ENCODE data around the gene PASK. TPM values are rescaled to one million over a fixed set of nuclear protein-coding genes. Genes with fewer than 3 reads are reported as not detected.

Gene PASK
- total and polyA plus RNA-seq, 4 donors = 0.63 to 8.7 (median 3.3) TPM

DNA sequence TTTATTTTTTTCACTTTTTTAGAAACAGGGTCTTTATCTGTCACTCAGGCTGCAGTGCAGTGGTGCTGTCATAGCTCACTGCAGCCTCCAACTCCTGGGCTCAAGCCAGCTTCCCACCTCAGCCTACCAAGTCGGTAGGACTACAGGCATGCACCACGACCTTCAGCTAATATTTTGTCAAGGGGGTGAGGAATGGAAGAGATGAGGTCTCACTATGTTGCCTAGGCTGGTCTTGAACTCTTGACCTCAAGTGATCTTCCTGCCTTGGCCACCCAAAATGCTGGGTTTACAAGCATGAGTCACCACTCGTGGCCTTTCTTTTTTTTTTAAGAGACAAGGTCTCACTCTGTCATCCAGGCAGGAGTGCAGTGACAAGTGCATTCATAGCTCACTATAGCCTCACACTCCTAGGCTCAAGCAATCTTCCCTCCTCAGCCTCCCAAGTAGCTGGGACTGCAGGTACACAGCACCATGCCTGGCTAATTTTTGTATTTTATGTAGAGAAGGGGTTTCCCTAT is 14.4 kb upstream of the PASK start:
- Histone ChIP-seq H3K4me1 (ENCODE audit: control insufficient read depth in 1 of 2, insufficient read depth in 2 of 2, low read length in 2 of 2) (peaks cover 0 to 1% of the 10 kb centered on the region in 2 donors), H3K27me3 (ENCODE audit: control insufficient read depth in 1 of 2, insufficient read depth in 2 of 2, low read length in 1 of 2) (no peaks in the 10 kb centered on the region), H3K9me3 (ENCODE audit: control insufficient read depth, low read length) (no peaks in the 10 kb centered on the region), H3K27ac (ENCODE audit: low read depth in 1 of 2, low read length in 2 of 2) (no peak overlapping the region), H3K36me3 (ENCODE audit: control insufficient read depth in 1 of 2, insufficient read depth in 2 of 2, low read length in 1 of 2) (peaks cover 6 to 9% of the 10 kb centered on the region in 2 donors), H3K4me3 (ENCODE audit: low read length in 2 of 2) (no peak overlapping the region)
- 75 to 78% methylated on average over 3 of the region's 3 CpGs for WGBS, 2 donors
- intact Hi-C loops (cut with DNase I) = no loop called here
- ATAC-seq (ENCODE audit: low FRiP score) = no peak
- DNase-seq = peak in 1 of 2 donors; percentile 7

DNA sequence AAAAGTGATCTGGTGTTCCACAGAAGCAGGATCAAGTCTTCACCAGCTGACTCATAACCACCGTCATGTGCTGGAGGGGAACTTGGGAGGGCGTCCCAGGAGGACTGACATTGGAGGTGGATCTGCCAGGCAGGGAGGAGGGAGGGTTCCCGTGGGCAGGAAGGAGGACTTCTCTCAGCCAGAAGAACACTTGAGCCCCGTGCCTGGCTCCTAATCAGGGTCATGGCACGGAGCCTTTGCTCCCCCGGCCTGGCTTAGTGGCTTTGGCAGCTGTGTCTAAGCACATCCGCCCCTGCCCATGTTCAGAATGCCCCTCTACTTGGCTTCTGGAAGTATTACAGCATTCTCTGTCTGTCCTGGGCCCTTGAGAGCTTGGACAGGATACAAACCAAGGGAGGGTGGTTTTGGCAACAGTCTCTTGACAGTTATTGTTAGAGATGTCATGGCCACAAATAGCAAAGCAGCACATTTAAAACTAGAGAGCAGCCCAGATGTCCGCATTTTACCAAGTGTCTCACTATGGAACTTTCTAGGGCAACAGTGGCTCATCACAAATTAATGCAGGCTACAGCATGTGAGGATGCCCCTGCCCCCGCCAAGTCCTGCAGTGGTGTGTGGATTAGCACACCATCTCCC is 12.5 kb upstream of the PASK start:
- peaks cover 0 to 1% of the 10 kb centered on the region in 2 donors for H3K4me1 ChIP-seq (ENCODE audit: control insufficient read depth in 1 of 2, insufficient read depth in 2 of 2, low read length in 2 of 2)
- H3K36me3 ChIP-seq (ENCODE audit: control insufficient read depth in 1 of 2, insufficient read depth in 2 of 2, low read length in 1 of 2) = peaks cover 6 to 10% of the 10 kb centered on the region in 2 donors
- no peaks in the 10 kb centered on the region for H3K9me3 ChIP-seq (ENCODE audit: control insufficient read depth, low read length)
- H3K4me3 ChIP-seq (ENCODE audit: low read length in 2 of 2) = no peak overlapping the region
- H3K27ac ChIP-seq (ENCODE audit: low read depth in 1 of 2, low read length in 2 of 2) = peak overlapping the region in 1 of 2 donors; percentile 30
- 19 to 24% methylated on average over 9 of the region's 9 CpGs for WGBS, 2 donors
- no peaks in the 10 kb centered on the region for H3K27me3 ChIP-seq (ENCODE audit: control insufficient read depth in 1 of 2, insufficient read depth in 2 of 2, low read length in 1 of 2)
- DNase-seq (peak; percentile 76 to 89), ATAC-seq (ENCODE audit: low FRiP score) (peak; percentile 83)
- intact Hi-C loops (cut with DNase I) = no loop called here

DNA sequence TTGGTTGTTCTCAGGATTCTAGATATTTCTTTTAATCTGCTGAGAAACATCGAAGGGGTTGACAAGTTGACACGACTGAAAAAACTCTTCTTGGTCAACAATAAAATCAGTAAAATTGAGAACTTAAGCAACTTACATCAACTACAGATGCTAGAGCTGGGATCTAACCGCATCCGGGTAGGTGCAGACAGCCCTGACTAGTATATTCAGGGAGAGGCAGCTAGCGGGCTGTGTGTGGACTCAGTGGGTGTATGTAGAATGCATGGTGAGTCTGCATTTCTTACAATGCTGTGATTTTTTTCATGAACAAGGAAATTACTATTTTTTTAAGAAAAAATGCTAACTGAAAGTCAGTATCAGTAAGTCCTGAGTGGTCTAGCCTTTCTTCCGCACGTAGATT is 11.0 kb upstream of the PASK start:
- ATAC-seq (ENCODE audit: low FRiP score) = no peak
- Histone ChIP-seq H3K4me1 (ENCODE audit: control insufficient read depth in 1 of 2, insufficient read depth in 2 of 2, low read length in 2 of 2) (peaks cover 0 to 1% of the 10 kb centered on the region in 2 donors), H3K9me3 (ENCODE audit: control insufficient read depth, low read length) (no peaks in the 10 kb centered on the region), H3K27ac (ENCODE audit: low read depth in 1 of 2, low read length in 2 of 2) (no peak overlapping the region), H3K4me3 (ENCODE audit: low read length in 2 of 2) (no peak overlapping the region), H3K27me3 (ENCODE audit: control insufficient read depth in 1 of 2, insufficient read depth in 2 of 2, low read length in 1 of 2) (no peaks in the 10 kb centered on the region), H3K36me3 (ENCODE audit: control insufficient read depth in 1 of 2, insufficient read depth in 2 of 2, low read length in 1 of 2) (peaks cover 5 to 6% of the 10 kb centered on the region in 2 donors)
- intact Hi-C loops (cut with DNase I) = no loop called here
- WGBS, 2 donors = 96 to 97% methylated on average over 7 of the region's 7 CpGs
- DNase-seq = no peak

DNA sequence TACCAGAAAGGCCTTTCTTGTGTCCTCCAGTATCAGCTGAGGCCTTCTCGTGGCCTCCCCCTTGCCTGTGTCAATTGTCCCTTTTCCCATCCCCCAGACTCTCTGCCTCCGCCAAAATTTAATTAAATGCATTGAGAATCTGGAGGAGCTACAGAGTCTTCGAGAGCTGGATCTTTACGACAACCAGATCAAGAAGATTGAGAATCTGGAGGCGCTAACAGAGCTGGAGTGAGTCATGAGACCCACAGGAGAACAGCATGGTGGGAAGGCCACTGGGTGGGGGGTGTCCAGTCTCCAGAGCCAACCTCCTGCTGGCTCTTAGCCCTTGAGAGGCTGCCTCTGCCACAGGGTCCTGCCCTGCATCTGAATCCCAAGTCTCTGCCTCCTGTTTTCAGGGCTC is 9.8 kb upstream of the PASK start:
- WGBS, 2 donors = 97% methylated on average over 5 of the region's 5 CpGs
- Histone ChIP-seq H3K4me1 (ENCODE audit: control insufficient read depth in 1 of 2, insufficient read depth in 2 of 2, low read length in 2 of 2) (peaks cover 0 to 1% of the 10 kb centered on the region in 2 donors), H3K9me3 (ENCODE audit: control insufficient read depth, low read length) (no peaks in the 10 kb centered on the region), H3K27me3 (ENCODE audit: control insufficient read depth in 1 of 2, insufficient read depth in 2 of 2, low read length in 1 of 2) (no peaks in the 10 kb centered on the region), H3K36me3 (ENCODE audit: control insufficient read depth in 1 of 2, insufficient read depth in 2 of 2, low read length in 1 of 2) (peaks cover 4 to 5% of the 10 kb centered on the region in 2 donors), H3K27ac (ENCODE audit: low read depth in 1 of 2, low read length in 2 of 2) (no peak overlapping the region), H3K4me3 (ENCODE audit: low read length in 2 of 2) (no peak overlapping the region)
- ATAC-seq (ENCODE audit: low FRiP score) = no peak
- peak in 1 of 2 donors; percentile 13 for DNase-seq
- intact Hi-C loops (cut with DNase I) = no loop called here

DNA sequence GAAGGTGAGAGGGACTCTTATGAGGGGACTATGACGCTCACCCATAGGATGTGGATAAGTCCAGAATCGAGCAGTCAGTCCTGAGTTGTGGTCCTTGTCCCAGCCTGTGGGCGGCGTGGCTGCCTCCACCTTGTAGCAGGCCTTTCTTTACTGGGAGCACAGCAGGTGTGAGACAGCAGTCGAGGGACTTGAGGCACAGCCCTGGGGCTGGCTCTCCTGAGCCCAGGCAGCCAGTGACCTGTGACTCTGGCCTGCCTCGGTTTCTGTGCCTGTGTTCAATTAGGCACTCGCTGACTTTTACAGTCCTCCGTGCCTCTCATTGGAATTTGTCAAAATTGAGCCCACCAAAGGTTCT is 9.3 kb upstream of the PASK start:
- no peak for DNase-seq
- H3K27ac ChIP-seq (ENCODE audit: low read depth in 1 of 2, low read length in 2 of 2) = no peak overlapping the region
- H3K4me1 ChIP-seq (ENCODE audit: control insufficient read depth in 1 of 2, insufficient read depth in 2 of 2, low read length in 2 of 2) = peaks cover 0 to 1% of the 10 kb centered on the region in 2 donors
- no peaks in the 10 kb centered on the region for H3K27me3 ChIP-seq (ENCODE audit: control insufficient read depth in 1 of 2, insufficient read depth in 2 of 2, low read length in 1 of 2)
- no peaks in the 10 kb centered on the region for H3K9me3 ChIP-seq (ENCODE audit: control insufficient read depth, low read length)
- ATAC-seq (ENCODE audit: low FRiP score) = no peak
- intact Hi-C loops (cut with DNase I) = no loop called here
- H3K36me3 ChIP-seq (ENCODE audit: control insufficient read depth in 1 of 2, insufficient read depth in 2 of 2, low read length in 1 of 2) = peaks cover 0 to 5% of the 10 kb centered on the region in 2 donors
- H3K4me3 ChIP-seq (ENCODE audit: low read length in 2 of 2) = no peak overlapping the region
- WGBS, 2 donors = 83 to 89% methylated on average over 8 of the region's 8 CpGs

DNA sequence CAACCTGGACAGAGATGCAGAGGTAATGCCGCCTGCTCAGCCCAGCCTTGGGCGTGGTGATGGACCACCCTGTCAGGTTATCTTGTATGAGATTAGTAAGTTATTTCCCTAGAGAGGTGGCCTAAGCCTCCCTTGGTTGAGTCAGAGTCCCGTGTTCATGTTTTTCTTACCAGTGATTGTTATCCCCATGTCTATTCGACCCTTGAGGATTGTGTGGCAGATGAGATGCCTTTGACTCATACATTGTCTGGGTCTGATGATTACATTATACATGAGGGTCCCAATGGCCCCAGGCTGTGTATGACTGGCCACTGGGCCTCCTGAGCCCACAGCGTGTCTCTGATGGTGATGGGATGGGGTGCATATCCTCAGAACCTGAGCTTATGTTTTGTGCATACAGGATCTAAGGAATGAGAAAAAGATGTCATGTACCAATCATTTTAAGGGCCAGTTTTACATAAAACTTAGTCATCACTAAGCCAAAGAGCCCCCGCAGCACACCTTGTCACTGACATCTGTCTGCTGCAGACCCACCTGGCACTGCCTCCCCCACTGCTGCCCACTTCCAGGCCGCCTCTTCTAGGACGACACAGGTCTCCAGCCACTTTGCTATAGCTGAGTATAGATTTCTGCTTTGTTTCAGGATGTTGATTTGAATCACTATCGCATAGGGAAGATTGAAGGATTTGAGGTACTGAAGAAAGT is 8.7 kb upstream of the PASK start:
- Histone ChIP-seq H3K27ac (ENCODE audit: low read depth in 1 of 2, low read length in 2 of 2) (no peak overlapping the region), H3K36me3 (ENCODE audit: control insufficient read depth in 1 of 2, insufficient read depth in 2 of 2, low read length in 1 of 2) (peaks cover 0 to 5% of the 10 kb centered on the region in 2 donors), H3K4me3 (ENCODE audit: low read length in 2 of 2) (no peak overlapping the region), H3K27me3 (ENCODE audit: control insufficient read depth in 1 of 2, insufficient read depth in 2 of 2, low read length in 1 of 2) (no peaks in the 10 kb centered on the region), H3K4me1 (ENCODE audit: control insufficient read depth in 1 of 2, insufficient read depth in 2 of 2, low read length in 2 of 2) (peaks cover 0 to 1% of the 10 kb centered on the region in 2 donors), H3K9me3 (ENCODE audit: control insufficient read depth, low read length) (no peaks in the 10 kb centered on the region)
- intact Hi-C loops (cut with DNase I) = no loop called here
- DNase-seq (no peak), ATAC-seq (ENCODE audit: low FRiP score) (no peak)
- WGBS, 2 donors = 90 to 91% methylated on average over 9 of the region's 9 CpGs

DNA sequence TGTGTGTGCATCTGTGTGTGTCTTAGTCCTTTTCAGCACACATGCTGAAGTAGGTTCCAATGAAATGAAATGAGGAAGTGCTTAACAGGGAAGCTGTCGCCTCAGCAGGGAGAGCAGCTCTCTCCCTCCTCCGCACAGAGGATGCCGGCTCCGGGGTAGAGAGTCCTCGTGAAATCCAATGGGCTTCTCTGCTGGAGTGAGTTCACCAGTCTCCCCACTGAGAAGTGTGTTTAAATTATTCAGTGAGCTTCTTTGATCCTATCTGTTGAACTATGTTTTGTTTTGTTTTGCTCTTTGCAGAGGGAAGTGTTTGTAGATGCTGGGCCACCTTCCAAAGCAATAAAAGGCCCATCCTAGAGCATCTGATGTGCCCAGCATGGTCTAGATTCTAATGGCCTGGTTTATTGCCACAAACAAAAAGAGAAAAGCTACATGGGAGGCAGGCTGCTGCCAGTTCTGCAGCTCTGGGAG is 7.7 kb upstream of the PASK start:
- H3K9me3 ChIP-seq (ENCODE audit: control insufficient read depth, low read length) = no peaks in the 10 kb centered on the region
- DNase-seq (no peak), ATAC-seq (ENCODE audit: low FRiP score) (no peak)
- no peak overlapping the region for H3K4me3 ChIP-seq (ENCODE audit: low read length in 2 of 2)
- H3K4me1 ChIP-seq (ENCODE audit: control insufficient read depth in 1 of 2, insufficient read depth in 2 of 2, low read length in 2 of 2) = peaks cover 0 to 1% of the 10 kb centered on the region in 2 donors
- intact Hi-C loops (cut with DNase I) = no loop called here
- H3K27ac ChIP-seq (ENCODE audit: low read depth in 1 of 2, low read length in 2 of 2) = no peak overlapping the region
- 67 to 77% methylated on average over 5 of the region's 5 CpGs for WGBS, 2 donors
- no peaks in the 10 kb centered on the region for H3K27me3 ChIP-seq (ENCODE audit: control insufficient read depth in 1 of 2, insufficient read depth in 2 of 2, low read length in 1 of 2)
- peaks cover 0 to 5% of the 10 kb centered on the region in 2 donors for H3K36me3 ChIP-seq (ENCODE audit: control insufficient read depth in 1 of 2, insufficient read depth in 2 of 2, low read length in 1 of 2)

DNA sequence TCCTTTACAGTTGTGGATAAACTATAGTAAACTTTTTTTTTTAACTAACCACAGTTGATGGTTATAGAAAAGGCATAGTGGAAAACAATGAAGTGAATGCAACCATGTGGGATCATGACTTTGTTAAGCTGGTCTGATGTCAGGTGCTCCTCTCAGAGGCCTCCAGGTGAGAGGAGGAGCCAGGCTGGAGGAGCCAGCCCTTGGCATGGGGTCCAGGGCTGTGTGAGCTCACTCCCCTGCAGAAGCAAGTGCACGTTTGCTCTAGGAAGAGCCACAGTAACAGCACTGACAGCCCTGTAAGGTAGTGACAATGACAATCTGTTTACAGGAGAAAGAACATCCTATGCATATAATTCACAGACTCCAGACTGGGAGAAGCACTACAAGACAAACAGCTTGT is 6.7 kb upstream of the PASK start:
- WGBS, 2 donors = 47 to 54% methylated on average over 1 of the region's 1 CpG
- Histone ChIP-seq H3K9me3 (ENCODE audit: control insufficient read depth, low read length) (no peaks in the 10 kb centered on the region), H3K27me3 (ENCODE audit: control insufficient read depth in 1 of 2, insufficient read depth in 2 of 2, low read length in 1 of 2) (no peaks in the 10 kb centered on the region), H3K4me1 (ENCODE audit: control insufficient read depth in 1 of 2, insufficient read depth in 2 of 2, low read length in 2 of 2) (no peaks in the 10 kb centered on the region), H3K4me3 (ENCODE audit: low read length in 2 of 2) (no peak overlapping the region), H3K36me3 (ENCODE audit: control insufficient read depth in 1 of 2, insufficient read depth in 2 of 2, low read length in 1 of 2) (peaks cover 0 to 5% of the 10 kb centered on the region in 2 donors), H3K27ac (ENCODE audit: low read depth in 1 of 2, low read length in 2 of 2) (no peak overlapping the region)
- ATAC-seq (ENCODE audit: low FRiP score) (no peak), DNase-seq (no peak)
- intact Hi-C loops (cut with DNase I) = no loop called here

DNA sequence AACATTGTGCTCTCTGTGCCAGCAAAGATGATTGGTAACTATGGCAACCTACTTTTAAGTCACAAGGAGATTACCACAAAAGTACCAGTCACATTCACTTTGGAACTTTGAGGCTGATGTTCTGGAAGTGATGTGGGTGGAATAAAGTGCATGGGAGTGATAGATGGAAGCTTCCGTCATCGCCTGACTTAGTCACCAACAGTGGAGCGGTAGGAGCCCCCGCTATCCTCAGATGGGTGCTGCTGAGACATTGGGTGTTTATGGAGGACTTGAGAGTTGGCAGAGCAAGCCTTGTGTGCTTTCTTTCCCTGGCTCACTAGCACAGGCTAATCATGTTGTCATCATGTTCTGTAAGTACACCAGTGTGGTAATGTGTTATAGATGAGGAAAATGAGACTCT is 5.6 kb upstream of the PASK start:
- no peaks in the 10 kb centered on the region for H3K27me3 ChIP-seq (ENCODE audit: control insufficient read depth in 1 of 2, insufficient read depth in 2 of 2, low read length in 1 of 2)
- 91 to 93% methylated on average over 4 of the region's 4 CpGs for WGBS, 2 donors
- no peak overlapping the region for H3K4me3 ChIP-seq (ENCODE audit: low read length in 2 of 2)
- no peak overlapping the region for H3K27ac ChIP-seq (ENCODE audit: low read depth in 1 of 2, low read length in 2 of 2)
- peaks cover 0 to 5% of the 10 kb centered on the region in 2 donors for H3K36me3 ChIP-seq (ENCODE audit: control insufficient read depth in 1 of 2, insufficient read depth in 2 of 2, low read length in 1 of 2)
- intact Hi-C loops (cut with DNase I) = no loop called here
- no peaks in the 10 kb centered on the region for H3K9me3 ChIP-seq (ENCODE audit: control insufficient read depth, low read length)
- ATAC-seq (ENCODE audit: low FRiP score) (no peak), DNase-seq (no peak)
- no peaks in the 10 kb centered on the region for H3K4me1 ChIP-seq (ENCODE audit: control insufficient read depth in 1 of 2, insufficient read depth in 2 of 2, low read length in 2 of 2)
